A549 treated with ZK216348 at 1 μM for 4 hours (cell line): ENCODE measurements around the gene ANKRD20A1. TPM values are rescaled to one million over a fixed set of nuclear protein-coding genes. Genes with fewer than 3 reads are reported as not detected.

Source experiments
- total RNA-seq: library from RNA; stranded (reverse); fragments of 200-300 nt; extraction: Qiagen RNA extraction; gene quantifications from 5 replicates; pipeline ENCODE4 v1.2.3, GENCODE V29; 2022; ENCODE audit warnings: low read depth

The ANKRD20A1 gene
- 0.60 to 1.8 TPM (median 1.3 TPM) in 5 replicates for total RNA-seq

DNA sequence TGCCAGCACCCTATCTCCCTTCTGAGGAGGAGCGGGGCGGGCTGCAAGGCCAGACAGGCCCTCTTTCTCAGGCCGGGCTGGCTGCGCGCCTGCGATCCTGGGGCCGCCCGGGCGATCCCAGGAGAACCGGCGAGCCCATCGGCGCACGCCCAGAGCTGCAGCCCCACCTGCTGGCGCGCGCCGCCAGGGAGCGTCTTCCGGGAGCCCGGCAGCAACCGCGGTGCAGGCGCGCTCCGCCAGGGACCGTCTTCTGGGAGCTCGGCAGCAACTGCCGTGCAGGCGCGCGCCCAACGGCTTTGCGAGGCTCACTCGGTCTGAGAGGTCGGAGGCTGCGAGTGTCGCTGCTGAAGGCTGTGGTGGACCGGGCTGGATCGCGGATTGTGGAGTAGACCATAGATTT, at the start of gene ANKRD20A1:
Gene ANKRD20A1 (plus strand): TSS at position 61 of the 400 bp plus-strand sequence. CDS start 496 bp downstream, outside the sequence.

